IMR-90 (cell line): ENCODE results near the gene GPR152. TPM values are rescaled to one million over a fixed set of nuclear protein-coding genes. Genes with fewer than 3 reads are reported as not detected.

Experiments
- ATAC-seq: fragments of 200-7000 bp; cut with Tn5 transposase; 2 replicates; pipeline ENCODE4 v1.9.1; 2020; ENCODE audit warnings: low read depth, mild to moderate bottlenecking, moderate library complexity
- BruUV-seq: library from RNA; stranded (reverse); fragments of 400-500 nt; replicated peaks from 2 replicates; lab custom pipeline; 2021; lab: Mats Ljungman, UMichigan
- CTCF ChIA-PET: fragments of 300-600 bp; formaldehyde crosslinking; extraction: SDS; loops from one replicate; lab custom pipeline; 2021; ENCODE audit warnings: antibody characterized with exemption; lab: Yijun Ruan, JAX
- POLR2A ChIA-PET: fragments of 300-600 bp; sonication (Branson Sonifier 250); formaldehyde crosslinking; loops from one replicate; lab custom pipeline; 2022; ENCODE audit warnings: antibody characterized with exemption; ENCODE audit not compliant: unreplicated experiment; lab: Charles Lee
- DNase-seq: peaks from one replicate; pipeline ENCODE4 v3.0.0; 2013
- H2AFZ ChIP-seq: replicated peaks from 2 replicates; pipeline ENCODE3; 2013; ENCODE audit warnings: low read length, mild to moderate bottlenecking; ENCODE audit not compliant: poor library complexity
- H2AK5ac ChIP-seq: 2 replicates; pipeline ENCODE4 v1.6.1; 2013; ENCODE audit warnings: low read depth, low read length, inconsistent platforms
- H2AK9ac ChIP-seq: replicated peaks from 2 replicates; pipeline ENCODE3; 2013; ENCODE audit warnings: mild to moderate bottlenecking, low read depth, low read length, moderate library complexity; ENCODE audit not compliant: poor library complexity
- H2BK120ac ChIP-seq: 2 replicates; pipeline ENCODE4 v1.6.1; 2013; ENCODE audit warnings: low read depth, low read length, inconsistent platforms
- H2BK15ac ChIP-seq: 3 replicates; pipeline ENCODE4 v1.6.1; 2013; ENCODE audit warnings: low read depth, low read length, inconsistent platforms
- H2BK20ac ChIP-seq: 2 replicates; pipeline ENCODE4 v1.6.1; 2013; ENCODE audit warnings: low read depth, mild to moderate bottlenecking, inconsistent platforms, low read length, moderate library complexity
- H2BK5ac ChIP-seq: 2 replicates; pipeline ENCODE4 v1.6.1; 2013; ENCODE audit warnings: mild to moderate bottlenecking, low read depth, low read length, inconsistent platforms; ENCODE audit not compliant: poor library complexity, severe bottlenecking
- H3K14ac ChIP-seq: replicated peaks from 2 replicates; pipeline ENCODE4 v1.6.1; 2013; ENCODE audit warnings: low read depth, low read length, inconsistent platforms
- H3K18ac ChIP-seq: 2 replicates; pipeline ENCODE4 v1.6.1; 2013; ENCODE audit warnings: low read depth, low read length, control low read depth
- H3K23ac ChIP-seq: 2 replicates; pipeline ENCODE4 v1.6.1; 2013; ENCODE audit warnings: low read depth, low read length, inconsistent platforms
- H3K27ac ChIP-seq: 2 replicates; pipeline ENCODE4 v1.5.1; 2013; ENCODE audit warnings: mild to moderate bottlenecking, control low read depth, low read length; ENCODE audit not compliant: insufficient read depth
- H3K27me3 ChIP-seq: 2 replicates; pipeline ENCODE4 v1.6.1; 2013; ENCODE audit warnings: low read length; ENCODE audit not compliant: control insufficient read depth, insufficient read depth
- H3K36me3 ChIP-seq: 2 replicates; pipeline ENCODE4 v1.6.1; 2013; ENCODE audit warnings: low read length, mixed read lengths; ENCODE audit not compliant: control insufficient read depth, insufficient read depth
- H3K4ac ChIP-seq: 2 replicates; pipeline ENCODE4 v1.6.1; 2013; ENCODE audit warnings: low read depth, low read length, inconsistent platforms
- H3K4me1 ChIP-seq: 2 replicates; pipeline ENCODE4 v1.6.1; 2013; ENCODE audit warnings: low read length, mixed read lengths; ENCODE audit not compliant: control insufficient read depth, insufficient read depth
- H3K4me2 ChIP-seq: 2 replicates; pipeline ENCODE4 v1.6.1; 2013; ENCODE audit warnings: low read depth, mild to moderate bottlenecking, control low read depth, low read length, moderate library complexity
- H3K4me3 ChIP-seq: 2 replicates; pipeline ENCODE4 v1.5.1; 2013; ENCODE audit warnings: low read depth, mild to moderate bottlenecking, control low read depth, low read length, moderate library complexity; ENCODE audit not compliant: insufficient read depth
- H3K56ac ChIP-seq: 2 replicates; pipeline ENCODE4 v1.6.1; 2013; ENCODE audit warnings: low read length, inconsistent platforms; ENCODE audit not compliant: insufficient read depth; ENCODE audit errors: extremely low read depth
- H3K79me1 ChIP-seq, 2 experiments: 2 replicates each; pipeline ENCODE4 v1.6.1; 2013; ENCODE audit warnings: low read length in 2 of 2, inconsistent platforms in 1 of 2, low read depth in 1 of 2
- H3K9ac ChIP-seq: 2 replicates; pipeline ENCODE4 v1.6.1; 2013; ENCODE audit warnings: low read depth, low read length, control low read depth
- H3K9me1 ChIP-seq: 2 replicates; pipeline ENCODE4 v1.6.1; 2013; ENCODE audit warnings: low read length, inconsistent platforms; ENCODE audit not compliant: insufficient read depth
- H3K9me3 ChIP-seq: 2 replicates; pipeline ENCODE4 v1.6.1; 2013; ENCODE audit warnings: low read length; ENCODE audit not compliant: control insufficient read depth, insufficient read depth
- H4K20me1 ChIP-seq: 2 replicates; pipeline ENCODE4 v1.6.1; 2013; ENCODE audit warnings: low read length, inconsistent platforms; ENCODE audit not compliant: insufficient read depth
- H4K5ac ChIP-seq: 2 replicates; pipeline ENCODE4 v1.6.1; 2013; ENCODE audit warnings: mild to moderate bottlenecking, low read depth, low read length, control low read depth
- H4K8ac ChIP-seq, 2 experiments: 2 replicates each; pipeline ENCODE4 v1.6.1; 2013; ENCODE audit warnings: low read depth in 2 of 2, low read length in 2 of 2, control low read depth in 1 of 2, inconsistent platforms in 1 of 2
- H4K91ac ChIP-seq: 2 replicates; pipeline ENCODE4 v1.6.1; 2013; ENCODE audit warnings: low read depth, low read length, inconsistent platforms; ENCODE audit not compliant: insufficient read depth
- BHLHE40 ChIP-seq: fragments of 150-350 bp; IDR thresholded peaks from 2 replicates; pipeline ENCODE4 v1.6.1; 2016; ENCODE audit warnings: mild to moderate bottlenecking, low read depth, low read length
- CEBPB ChIP-seq: IDR thresholded peaks from 2 replicates; pipeline ENCODE4 v1.6.1; 2012; ENCODE audit warnings: low read depth, low read length, improper control_type of control experiment
- RCOR1 ChIP-seq: IDR thresholded peaks from 2 replicates; pipeline ENCODE4 v1.6.1; 2012; ENCODE audit warnings: mild to moderate bottlenecking, low read length, improper control_type of control experiment; ENCODE audit not compliant: insufficient replicate concordance
- RFX5 ChIP-seq: IDR thresholded peaks from 2 replicates; pipeline ENCODE4 v1.8.0; 2012; ENCODE audit warnings: low read depth, mild to moderate bottlenecking, low read length, moderate library complexity
- WGBS, 2 experiments: methylation state at CpG; one replicate each; pipeline versions ENCODE4 v1.1.5 to v1.1.7; 2013; ENCODE audit warnings: missing lambda C conversion rate in 2 of 2; ENCODE audit not compliant: insufficient read length in 1 of 2; ENCODE audit errors: extremely low coverage in 2 of 2; 5-methylcytosine and 5-hydroxymethylcytosine counted together
- dilution Hi-C: fragments of 300-500 bp; cut with HindIII; formaldehyde crosslinking; loops from one replicate; pipeline ENCODE4 v1.14.3; 2018; ENCODE audit warnings: low sequenced_read_pairs; ENCODE audit not compliant: unreplicated experiment
- in situ Hi-C: fragments of 300-500 bp; cut with MboI; formaldehyde crosslinking; loops from 3 replicates; pipeline ENCODE4 v1.14.3; 2019; ENCODE audit warnings: low sequenced_read_pairs, inconsistent platforms, mixed read lengths
- intact Hi-C: fragments of 100-400 bp; cut with micrococcal nuclease; formaldehyde crosslinking; loops from 2 replicates; pipeline ENCODE4 v1.10.0; 2022
- polyA plus RNA-seq, 3 experiments: library from polyadenylated mRNA; depleted of rRNA; stranded (reverse); fragments of >200 nt; gene quantifications; 2 replicates each; pipeline ENCODE4 v1.2.3, GENCODE V29; 2012; ENCODE audit warnings: low replicate concordance in 1 of 3
- total RNA-seq: library from RNA; depleted of rRNA; stranded (reverse); fragments of >200 nt; gene quantifications from 2 replicates; pipeline ENCODE4 v1.2.3, GENCODE V29; 2012

GPR152 gene
- total and polyA plus RNA-seq, 2 of the 4 experiments (the other 2 are of a cell fraction) = not detected

GRCh38 chr11:67500831-67501715 is 48.5 kb upstream of the GPR152 start:
- CTCF ChIA-PET = no interaction called here
- Histone ChIP-seq H2AFZ (peak overlapping the region; percentile 56), H3K9ac (no peak overlapping the region)

More at GRCh38 chr11:67500831-67501715, 48.5 kb upstream of the GPR152 start:
- Histone ChIP-seq H2BK15ac (no peak overlapping the region), H3K4me3 (no peak overlapping the region), H3K27me3 (no peaks in the 10 kb centered on the region), H3K9me3 (no peaks in the 10 kb centered on the region), H3K23ac (no peak overlapping the region), H3K18ac (no peak overlapping the region), H3K4ac (no peak overlapping the region), H4K8ac (no peak overlapping the region), H3K4me2 (no peak overlapping the region), H4K91ac (no peak overlapping the region), H2BK20ac (no peak overlapping the region), H3K14ac (no peak overlapping the region), H3K4me1 (peaks cover 10% of the 10 kb centered on the region), H4K5ac (no peak overlapping the region), H2BK5ac (no peak overlapping the region), H3K36me3 (peaks cover 19% of the 10 kb centered on the region), H3K27ac (no peak overlapping the region), H2BK120ac (no peak overlapping the region), H2AK5ac (no peak overlapping the region), H3K79me1 (peaks cover 4 to 33% of the 10 kb centered on the region in 2 experiments; a peak in 3 of 4 replicates), H2AK9ac (no peak overlapping the region), H3K9me1 (peaks cover 4% of the 10 kb centered on the region), H4K20me1 (no peaks in the 10 kb centered on the region), H3K56ac (no peak overlapping the region)
- BruUV-seq = no TSS peak
- dilution Hi-C loops = no loop called here
- no peak for ATAC-seq
- TF ChIP-seq RFX5 (no peak), RCOR1 (no peak), BHLHE40 (no peak), CEBPB (peak; percentile 96)
- in situ Hi-C loops = no loop called here
- intact Hi-C loops = no loop called here
- DNase-seq = no peak
- WGBS, 2 experiments = 100% methylated on average over 1 of the region's 9 CpGs
- POLR2A ChIA-PET = no interaction called here
